NCI-H226 (cell line): ENCODE results near the gene SMC6.

Source experiments
- DNase-seq: peaks from one replicate; pipeline ENCODE4 v3.0.0-alpha.2; 2015

Gene SMC6

GRCh38 chr2:17753803-17754663 is at the start of gene SMC6, which contains the start of gene GEN1:
Gene SMC6, minus strand, starts transcription at chr2:17753810. Its CDS starts 7,864 bp downstream, at chr2:17745946.
Gene GEN1, plus strand, starts transcription at chr2:17754138. Its CDS starts 5,806 bp downstream, at chr2:17759944.
- DNase-seq, result peak; percentile 92

GRCh38 chr2:17800693-17801458 is 47.3 kb upstream of the SMC6 start:
- DNase-seq, result no peak

GRCh38 chr2:17800219-17800618 is 46.6 kb upstream of the SMC6 start:
- DNase-seq, result no peak

- DNase-seq, result no peak
These were observed 45.9 kb upstream of the SMC6 start for GRCh38 chr2:17799301-17800120.

GRCh38 chr2:17798338-17798737 is 44.7 kb upstream of the SMC6 start:
- DNase-seq, result no peak

GRCh38 chr2:17795309-17795708 is 41.7 kb upstream of the SMC6 start:
- no peak for DNase-seq

- DNase-seq, result no peak
These were observed 40.3 kb upstream of the SMC6 start for GRCh38 chr2:17793803-17794354.

- DNase-seq, result no peak
These were observed 39.7 kb upstream of the SMC6 start for GRCh38 chr2:17793296-17793695.

- DNase-seq, result no peak
These were observed 38.9 kb upstream of the SMC6 start for GRCh38 chr2:17792515-17792914.

GRCh38 chr2:17791817-17792130 is 38.2 kb upstream of the SMC6 start:
- DNase-seq, result no peak

- DNase-seq, result no peak
These were observed 37.7 kb upstream of the SMC6 start for GRCh38 chr2:17791121-17791816.

GRCh38 chr2:17790536-17790935 is 36.9 kb upstream of the SMC6 start:
- no peak for DNase-seq

GRCh38 chr2:17788773-17789172 is 35.2 kb upstream of the SMC6 start:
- no peak for DNase-seq

GRCh38 chr2:17786727-17787126 is 33.1 kb upstream of the SMC6 start:
- DNase-seq, result no peak

- DNase-seq, result no peak
These were observed 27.9 kb upstream of the SMC6 start for GRCh38 chr2:17781482-17781881.

GRCh38 chr2:17780546-17780945 is 26.9 kb upstream of the SMC6 start:
- no peak for DNase-seq

GRCh38 chr2:17772532-17772931 is 18.9 kb upstream of the SMC6 start:
- DNase-seq, result no peak

- DNase-seq, result no peak
These were observed 18.3 kb upstream of the SMC6 start for GRCh38 chr2:17771956-17772355.

- DNase-seq, result no peak
These were observed 15.3 kb upstream of the SMC6 start for GRCh38 chr2:17768894-17769293.

GRCh38 chr2:17765398-17765797 is 11.8 kb upstream of the SMC6 start:
- DNase-seq, result no peak

- DNase-seq, result no peak
These were observed 10.2 kb upstream of the SMC6 start for GRCh38 chr2:17763641-17764333.

GRCh38 chr2:17762451-17762850 is 8.8 kb upstream of the SMC6 start:
- DNase-seq, result no peak
